Thymus (tissue), 11 donors: ENCODE results near the gene KCND1. TPM values are rescaled to one million over a fixed set of nuclear protein-coding genes. Genes with fewer than 3 reads are reported as not detected.

Experiments used
- DNase-seq, 9 donors: peaks; one replicate each; pipeline ENCODE4 v3.0.0-alpha.2; 2013; ENCODE audit warnings: low spot score in 9 of 9, low read depth in 6 of 9, missing footprints in 1 of 9
- H3K27ac ChIP-seq, 2 donors: one replicate each; pipeline ENCODE4 v1.5.1; 2013; ENCODE audit warnings: control low read depth in 1 of 2, low read depth in 1 of 2, low read length in 1 of 2, mild to moderate bottlenecking in 1 of 2, moderate library complexity in 1 of 2
- H3K27me3 ChIP-seq, 2 donors: one replicate each; pipeline ENCODE4 v1.5.1; 2013; ENCODE audit warnings: low read length in 1 of 2; ENCODE audit not compliant: control insufficient read depth in 2 of 2, insufficient read depth in 1 of 2
- H3K36me3 ChIP-seq, 2 donors: one replicate each; pipeline ENCODE4 v1.5.1; 2013; ENCODE audit warnings: low read length in 1 of 2, mild to moderate bottlenecking in 1 of 2, moderate library complexity in 1 of 2; ENCODE audit not compliant: control insufficient read depth in 2 of 2, insufficient read depth in 2 of 2
- H3K4me1 ChIP-seq, 2 donors: one replicate each; pipeline ENCODE4 v1.5.1; 2013; ENCODE audit warnings: low read length in 2 of 2; ENCODE audit not compliant: control insufficient read depth in 2 of 2, insufficient read depth in 2 of 2
- H3K4me3 ChIP-seq, 2 donors: one replicate each; pipeline ENCODE4 v1.5.1; 2013; ENCODE audit warnings: low read length in 2 of 2, control low read depth in 1 of 2, mild to moderate bottlenecking in 1 of 2
- H3K9me3 ChIP-seq, 2 donors: one replicate each; pipeline ENCODE4 v1.5.1; 2013; ENCODE audit warnings: low read length in 1 of 2, mild to moderate bottlenecking in 1 of 2; ENCODE audit not compliant: control insufficient read depth in 2 of 2, insufficient read depth in 1 of 2
- WGBS: extraction: QIAGEN DNeasy Blood & Tissue Kit; methylation state at CpG from one replicate; pipeline ENCODE4 v1.1.7; 2013; 5-methylcytosine and 5-hydroxymethylcytosine counted together
- polyA plus RNA-seq: library from polyadenylated mRNA; stranded (reverse); fragments of 200-250 nt; gene quantifications from one replicate; pipeline ENCODE4 v1.2.3, GENCODE V29; 2013
- total RNA-seq: library from RNA; stranded (reverse); fragments of 120-200 nt; gene quantifications from one replicate; pipeline ENCODE4 v1.2.4, GENCODE V29; 2013
- donor health status: healthy.

KCND1 gene
- total and polyA plus RNA-seq, 2 donors = 0.19 to 3.1 TPM

- H3K27ac ChIP-seq = peak overlapping the region; percentile 91 to 92
- 94% methylated on average over 8 of the region's 8 CpGs for WGBS
- DNase-seq = no peak
- H3K4me3 ChIP-seq = peak overlapping the region in 1 of 2 donors; percentile 32
- H3K27me3 ChIP-seq = no peaks in the 10 kb centered on the region
- peaks cover 42 to 64% of the 10 kb centered on the region in 2 donors for H3K4me1 ChIP-seq
- peaks cover 20 to 35% of the 10 kb centered on the region in 2 donors for H3K36me3 ChIP-seq
- H3K9me3 ChIP-seq = no peaks in the 10 kb centered on the region
These were observed 35.1 kb downstream of the KCND1 start for GRCh38 chrX:48936429-48937053.

- H3K27ac ChIP-seq = peak overlapping the region in 1 of 2 donors; percentile 31
- no peak for DNase-seq
- peaks cover 32 to 52% of the 10 kb centered on the region in 2 donors for H3K4me1 ChIP-seq
- no peaks in the 10 kb centered on the region for H3K27me3 ChIP-seq
- no peak overlapping the region for H3K4me3 ChIP-seq
- H3K36me3 ChIP-seq = peaks cover 26 to 45% of the 10 kb centered on the region in 2 donors
- H3K9me3 ChIP-seq = no peaks in the 10 kb centered on the region
- WGBS = 100% methylated on average over 1 of the region's 1 CpG
These were observed 36.4 kb downstream of the KCND1 start for GRCh38 chrX:48935301-48935670.

- peak overlapping the region in 1 of 2 donors; percentile 31 for H3K27ac ChIP-seq
- H3K27me3 ChIP-seq = no peaks in the 10 kb centered on the region
- peaks cover 26 to 48% of the 10 kb centered on the region in 2 donors for H3K36me3 ChIP-seq
- no peak for DNase-seq
- H3K9me3 ChIP-seq = no peaks in the 10 kb centered on the region
- H3K4me3 ChIP-seq = no peak overlapping the region
- H3K4me1 ChIP-seq = peaks cover 28 to 46% of the 10 kb centered on the region in 2 donors
- 92% methylated on average over 7 of the region's 7 CpGs for WGBS
These were observed 36.9 kb downstream of the KCND1 start for GRCh38 chrX:48934581-48935300.

- Histone ChIP-seq H3K36me3 (peaks cover 26 to 45% of the 10 kb centered on the region in 2 donors), H3K9me3 (no peaks in the 10 kb centered on the region), H3K27ac (no peak overlapping the region), H3K4me3 (no peak overlapping the region), H3K27me3 (no peaks in the 10 kb centered on the region), H3K4me1 (peaks cover 23 to 36% of the 10 kb centered on the region in 2 donors)
- WGBS = 99% methylated on average over 2 of the region's 2 CpGs
- no peak for DNase-seq
These were observed 37.9 kb downstream of the KCND1 start for GRCh38 chrX:48933757-48934156.

GRCh38 chrX:48927736-48928382 lies 43.8 kb downstream of the KCND1 start:
- 94% methylated on average over 2 of the region's 2 CpGs for WGBS
- Histone ChIP-seq H3K36me3 (peaks cover 35 to 47% of the 10 kb centered on the region in 2 donors), H3K27ac (no peak overlapping the region)

GRCh38 chrX:48927123-48927522 lies 44.5 kb downstream of the KCND1 start:
- Histone ChIP-seq H3K4me3 (no peak overlapping the region), H3K27ac (no peak overlapping the region), H3K9me3 (no peaks in the 10 kb centered on the region), H3K27me3 (no peaks in the 10 kb centered on the region), H3K36me3 (peaks cover 42 to 50% of the 10 kb centered on the region in 2 donors), H3K4me1 (peaks cover 0 to 1% of the 10 kb centered on the region in 2 donors)
- no peak for DNase-seq
- 97% methylated on average over 5 of the region's 5 CpGs for WGBS

More at GRCh38 chrX:48927736-48928382, 43.8 kb downstream of the KCND1 start:
- no peaks in the 10 kb centered on the region for H3K4me1 ChIP-seq
- H3K4me3 ChIP-seq = no peak overlapping the region
- no peaks in the 10 kb centered on the region for H3K9me3 ChIP-seq
- no peak for DNase-seq
- no peaks in the 10 kb centered on the region for H3K27me3 ChIP-seq

GRCh38 chrX:48924270-48924669 lies 47.4 kb downstream of the KCND1 start:
- no peak overlapping the region for H3K27ac ChIP-seq
- H3K36me3 ChIP-seq = peaks cover 38 to 42% of the 10 kb centered on the region in 2 donors
- DNase-seq = no peak
- peaks cover 0 to under 1% of the 10 kb centered on the region in 2 donors for H3K9me3 ChIP-seq
- WGBS = 92% methylated on average over 5 of the region's 5 CpGs
- H3K4me3 ChIP-seq = no peak overlapping the region
- peaks cover 11 to 30% of the 10 kb centered on the region in 2 donors for H3K4me1 ChIP-seq
- no peaks in the 10 kb centered on the region for H3K27me3 ChIP-seq

GRCh38 chrX:48923771-48924170 lies 47.9 kb downstream of the KCND1 start:
- DNase-seq = no peak
- 99% methylated on average over 13 of the region's 13 CpGs for WGBS
- peaks cover 38 to 42% of the 10 kb centered on the region in 2 donors for H3K36me3 ChIP-seq
- H3K27me3 ChIP-seq = no peaks in the 10 kb centered on the region
- no peak overlapping the region for H3K27ac ChIP-seq
- H3K4me1 ChIP-seq = peaks cover 11 to 31% of the 10 kb centered on the region in 2 donors
- peaks cover 0 to 5% of the 10 kb centered on the region in 2 donors for H3K9me3 ChIP-seq
- no peak overlapping the region for H3K4me3 ChIP-seq

- WGBS = 75% methylated on average over 4 of the region's 4 CpGs
- Histone ChIP-seq H3K4me1 (peaks cover 15 to 47% of the 10 kb centered on the region in 2 donors), H3K36me3 (peaks cover 38% of the 10 kb centered on the region in 2 donors), H3K4me3 (peak overlapping the region; percentile 3 to 85), H3K9me3 (peaks cover 0 to 10% of the 10 kb centered on the region in 2 donors), H3K27ac (peak overlapping the region; percentile 89 to 96), H3K27me3 (no peaks in the 10 kb centered on the region)
- DNase-seq = peak in 1 of 9 donors; percentile 18
These were observed 50.9 kb downstream of the KCND1 start for GRCh38 chrX:48920718-48921104.
